K562 (cell line): ENCODE results near the gene TAPBPL. TPM values are rescaled to one million over a fixed set of nuclear protein-coding genes. Genes with fewer than 3 reads are reported as not detected.

Source experiments
- ARNT ChIP-seq, 2 experiments: fragments of 450-650 bp; IDR thresholded peaks; 2 replicates each; pipeline ENCODE4 v1.6.1; 2016; ENCODE audit warnings: mild to moderate bottlenecking in 1 of 2
- BCLAF1 ChIP-seq, 2 experiments: fragments of 450-650 bp in 1 of 2; IDR thresholded peaks; 2 replicates each; pipeline ENCODE4 v1.6.1; 2011 to 2017; ENCODE audit warnings: low read depth in 2 of 2, antibody characterized with exemption in 1 of 2, borderline replicate concordance in 1 of 2, low read length in 1 of 2, mild to moderate bottlenecking in 1 of 2, mixed read lengths in 1 of 2; ENCODE audit not compliant: control insufficient read depth in 1 of 2
- BMI1 ChIP-seq: fragments of 150-350 bp; IDR thresholded peaks from 2 replicates; pipeline ENCODE4 v1.6.1; 2014; ENCODE audit warnings: low read length
- CBX2 ChIP-seq: fragments of 200-600 bp; sonication (generic); IDR thresholded peaks from one replicate; pipeline ENCODE4 v1.6.1; 2012; ENCODE audit warnings: mild to moderate bottlenecking, low read length, inconsistent platforms; ENCODE audit not compliant: insufficient read depth, poor library complexity, severe bottlenecking
- CTCF ChIP-seq, 3 experiments: IDR thresholded peaks in 2 of 3; conservative IDR thresholded peaks in 1 of 3; 2 replicates each; pipeline ENCODE4 v1.5.1; 2011 to 2012; ENCODE audit warnings: low read length in 3 of 3, mild to moderate bottlenecking in 3 of 3, control low read depth in 2 of 3, improper control_type of control experiment in 1 of 3, inconsistent platforms in 1 of 3, low read depth in 1 of 3, mixed read lengths in 1 of 3, moderate library complexity in 1 of 3; ENCODE audit not compliant: insufficient read depth in 2 of 3
- EWSR1 ChIP-seq: fragments of 450-650 bp; IDR thresholded peaks from 2 replicates; pipeline ENCODE4 v1.6.1; 2018; ENCODE audit warnings: borderline replicate concordance, mild to moderate bottlenecking, low read depth, moderate library complexity; ENCODE audit not compliant: partially characterized antibody
- FOSL1 ChIP-seq: fragments of 200-800 bp; sonication (Bioruptor generic); conservative IDR thresholded peaks from 2 replicates; pipeline ENCODE4 v1.6.1; 2016; ENCODE audit warnings: missing genetic modification characterization, missing compliant biosample characterization
- FOXA1 ChIP-seq: fragments of 450-650 bp; IDR thresholded peaks from 2 replicates; pipeline ENCODE4 v1.6.1; 2016; ENCODE audit warnings: mild to moderate bottlenecking, borderline replicate concordance
- HLTF ChIP-seq: fragments of 450-650 bp; IDR thresholded peaks from 2 replicates; pipeline ENCODE4 v1.6.1; 2016
- KHSRP ChIP-seq: fragments of 450-650 bp; IDR thresholded peaks from 2 replicates; pipeline ENCODE4 v1.6.1; 2017
- MAX ChIP-seq: sonication (generic); formaldehyde crosslinking; IDR thresholded peaks from 2 replicates; pipeline ENCODE4 v1.9.0; 2022; ENCODE audit warnings: mild to moderate bottlenecking, missing genetic modification reagents
- NCOA1 ChIP-seq: fragments of 450-650 bp; IDR thresholded peaks from 2 replicates; pipeline ENCODE4 v1.6.1; 2016; ENCODE audit warnings: low read depth
- POLR2H ChIP-seq: IDR thresholded peaks from 2 replicates; pipeline ENCODE4 v1.6.1; 2016; ENCODE audit warnings: missing genetic modification characterization, low read depth, mild to moderate bottlenecking, control low read depth, missing compliant biosample characterization, moderate library complexity
- PPARD ChIP-seq: fragments of 250-450 bp; sonication (Bioruptor Pico); IDR thresholded peaks from 2 replicates; pipeline ENCODE4 v1.8.0; 2022; ENCODE audit warnings: inconsistent platforms, mild to moderate bottlenecking, moderate library complexity
- TAF15 ChIP-seq: fragments of 200-400 bp; formaldehyde crosslinking; IDR thresholded peaks from 2 replicates; pipeline ENCODE4 v1.6.1; 2017; ENCODE audit warnings: mild to moderate bottlenecking, low read depth, low read length, moderate library complexity
- TAF7 ChIP-seq: fragments of 450-650 bp; IDR thresholded peaks from 2 replicates; pipeline ENCODE4 v1.6.1; 2016; ENCODE audit warnings: missing genetic modification characterization, missing compliant biosample characterization
- ZBTB2 ChIP-seq: fragments of 450-650 bp; IDR thresholded peaks from 2 replicates; pipeline ENCODE4 v1.6.1; 2016; ENCODE audit warnings: antibody characterized with exemption
- ZBTB34 ChIP-seq: fragments of 250-450 bp; sonication (Bioruptor Pico); IDR thresholded peaks from 2 replicates; pipeline ENCODE4 v1.8.0; 2021; ENCODE audit warnings: mild to moderate bottlenecking, moderate library complexity
- ZEB2 ChIP-seq: fragments of 450-650 bp; IDR thresholded peaks from 2 replicates; pipeline ENCODE4 v1.6.1; 2016
- ZFP36 ChIP-seq: fragments of 150-350 bp; IDR thresholded peaks from 2 replicates; pipeline ENCODE4 v1.6.1; 2018; ENCODE audit warnings: low read length, low read depth; ENCODE audit not compliant: partially characterized antibody
- polyA plus RNA-seq, 8 experiments: library from polyadenylated mRNA; depleted of rRNA in 4 of 8; stranded (reverse) in 5 of 8; unstranded in 3 of 8; fragments of >200 nt; fragmentation: Nextera tagmentation in 2 of 8; fragmentation: Illumina TruSeq in 1 of 8; extraction: Ambion mirVana in 2 of 8; extraction: Trizol in 1 of 8; gene quantifications; 2 replicates each; pipeline versions ENCODE4 v1.2.1 to v1.2.3, GENCODE V29; 2011 to 2014; ENCODE audit warnings: inconsistent platforms in 1 of 8, missing spikeins in 1 of 8
- total RNA-seq, 7 experiments: library from RNA; depleted of rRNA in 6 of 7; stranded (reverse); fragments of >200 nt in 6 of 7; fragmentation: Illumina TruSeq in 2 of 7; extraction: Trizol in 2 of 7; gene quantifications; 2 replicates each; pipeline versions ENCODE4 v1.2.1 to v1.2.3, GENCODE V29; 2011 to 2021; ENCODE audit warnings: low replicate concordance in 1 of 7

Gene TAPBPL
- total and polyA plus RNA-seq, 9 of the 15 experiments (the other 6 are each of a cell fraction or from before 2014, with no cell fraction given) = 0.29 to 1.6 (median 0.45) TPM

- no peak for TF ChIP-seq BCLAF1 (IDR thresholded peaks at IDR 0.05; ENCODE audit: borderline replicate concordance in 1 of 2, control insufficient read depth in 1 of 2, low read depth in 2 of 2, low read length in 1 of 2)
- peak; percentile 38; the same call in 1 of the 2 replicates for TF ChIP-seq NCOA1
- TF ChIP-seq BMI1 = no peak
- TF ChIP-seq ARNT (IDR thresholded peaks at IDR 0.05) = no peak
- TF ChIP-seq EWSR1 = no peak
- TF ChIP-seq KHSRP = no peak
- TF ChIP-seq HLTF = no peak
- TF ChIP-seq CBX2 = no peak
- TF ChIP-seq ZBTB2 = 0 out of 2 replicates have a peak, but pooled peaks have one; percentile 20
- TF ChIP-seq TAF15 = no peak
- TF ChIP-seq FOXA1 = no peak
- no peak for TF ChIP-seq ZFP36
- TF ChIP-seq ZBTB34 (CRISPR knock-in tag) = no peak
- TF ChIP-seq FOSL1 (tag) = peak; percentile 85
- peak; percentile 29 for TF ChIP-seq MAX (CRISPR knock-in tag)
- TF ChIP-seq POLR2H = no peak
- TF ChIP-seq PPARD (CRISPR knock-in tag) = no peak
- TF ChIP-seq TAF7 = no peak
- TF ChIP-seq ZEB2 = no peak; the same call in 1 of the 2 replicates
- TF ChIP-seq CTCF (IDR thresholded peaks at IDR 0.05 in 2 of 3, conservative IDR thresholded peaks at IDR 0.05 in 1 of 3; ENCODE audit: insufficient read depth in 2 of 3, low read depth in 1 of 3, low read length in 3 of 3) = no peak
Measured at GRCh38 chr12:6430124-6430989, 21.5 kb upstream of the TAPBPL start (continued).
